Stimulated activated CD4-positive, alpha-beta T cell treated with anti-CD3 and anti-CD28 coated beads, TNF-alpha, amount 100 ng/mL, for 1 hour (primary cell): ENCODE results near the gene YWHAB.
"Not testable (repeated sequence)": the region's sequence is repeated elsewhere in the genome, so short reads cannot be mapped to it uniquely, and the experiment has no call there.

Experiments
- DNase-seq, 3 donors: peaks; one replicate each; pipeline ENCODE4 v3.0.0-alpha.2; 2020; ENCODE audit warnings: low read depth in 3 of 3, low spot score in 1 of 3

The YWHAB gene

DNA sequence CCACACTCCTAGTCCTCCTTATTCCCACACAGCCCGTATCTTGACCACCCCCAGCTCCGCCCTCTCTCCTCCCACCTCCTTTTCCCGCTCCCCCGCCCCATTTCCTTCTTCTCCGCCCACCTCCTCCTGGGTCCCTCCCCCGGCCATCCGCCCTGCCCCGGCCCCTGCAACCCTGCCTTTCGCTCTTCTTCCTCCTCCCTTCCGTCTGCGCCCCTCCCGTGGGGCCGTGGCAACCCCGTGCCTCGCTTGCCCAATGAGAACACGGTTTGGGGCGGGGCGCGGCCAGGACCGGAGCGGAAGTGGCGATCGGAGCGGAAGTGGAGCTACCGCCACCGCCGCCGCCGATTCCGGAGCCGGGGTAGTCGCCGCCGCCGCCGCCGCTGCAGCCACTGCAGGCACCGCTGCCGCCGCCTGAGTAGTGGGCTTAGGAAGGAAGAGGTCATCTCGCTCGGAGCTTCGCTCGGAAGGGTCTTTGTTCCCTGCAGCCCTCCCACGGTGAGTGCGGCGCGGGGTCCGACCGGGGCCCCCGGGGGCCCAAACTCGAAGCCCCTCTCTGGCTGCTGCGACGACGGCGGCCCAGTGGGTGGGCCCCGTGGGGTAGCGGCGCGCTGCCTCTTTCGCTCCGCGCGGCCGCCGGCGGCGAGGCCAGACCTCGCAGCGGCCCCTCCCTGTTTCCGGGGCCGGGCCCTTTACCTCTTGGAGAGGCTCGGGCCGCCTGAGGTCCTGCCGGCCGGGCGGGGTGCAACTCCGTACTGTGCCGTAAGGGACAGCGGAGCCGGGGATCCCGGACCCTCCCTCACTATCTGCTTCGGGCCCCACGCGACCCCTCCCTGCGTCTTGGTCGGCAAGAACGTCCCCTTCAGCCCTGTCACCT is at the start of gene YWHAB:
TSS of gene YWHAB (plus strand) at position 314 of the 874 bp plus-strand sequence. CDS start 15,829 bp downstream, outside the sequence.
- peak; percentile 92 to 97 (median 92) for DNase-seq

DNA sequence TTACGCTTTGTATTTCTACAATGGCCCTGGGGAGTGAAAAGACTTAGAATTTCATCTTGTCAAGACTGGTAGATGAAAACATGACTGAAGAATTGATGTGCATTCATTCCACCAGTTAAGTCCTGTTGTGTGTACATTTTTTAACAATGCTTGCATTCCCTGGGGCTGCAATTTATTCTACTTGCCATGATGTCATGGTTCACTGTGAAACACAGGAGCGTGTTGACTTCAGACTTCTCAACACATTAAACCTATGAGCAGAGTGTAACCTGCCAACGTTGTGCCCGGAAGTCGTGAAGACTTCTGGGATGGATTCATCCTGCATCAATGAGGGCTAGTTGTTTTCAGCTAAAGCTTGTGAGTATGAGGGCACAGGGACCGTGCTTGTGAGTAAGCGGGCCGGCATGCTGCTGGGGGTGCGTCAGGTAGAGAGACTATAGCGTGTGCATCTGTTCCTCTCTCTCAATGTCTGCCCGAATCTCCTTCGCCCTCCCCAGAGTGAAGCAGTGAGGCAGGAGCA is 48.8 kb upstream of the YWHAB start:
- DNase-seq: no peak

DNA sequence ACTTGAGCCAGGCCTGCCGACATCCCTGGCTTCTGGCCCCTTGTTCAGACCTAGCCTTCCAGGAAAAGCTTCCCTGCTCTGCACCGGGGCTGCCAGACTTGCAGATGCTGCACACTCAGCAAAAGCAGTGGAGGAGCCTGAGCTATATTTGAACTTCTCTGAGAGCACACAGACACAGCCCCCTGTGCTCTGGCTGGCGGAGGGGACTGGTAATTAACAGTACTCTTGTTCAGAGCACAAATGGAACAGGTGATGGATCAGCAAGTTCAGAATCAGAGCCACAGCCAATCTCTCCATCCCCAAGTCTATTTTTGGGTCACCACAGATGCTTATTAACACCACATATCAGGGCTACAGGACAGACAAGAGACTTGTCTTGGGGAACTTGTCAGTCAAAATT is 47.6 kb upstream of the YWHAB start:
- DNase-seq: no peak

DNA sequence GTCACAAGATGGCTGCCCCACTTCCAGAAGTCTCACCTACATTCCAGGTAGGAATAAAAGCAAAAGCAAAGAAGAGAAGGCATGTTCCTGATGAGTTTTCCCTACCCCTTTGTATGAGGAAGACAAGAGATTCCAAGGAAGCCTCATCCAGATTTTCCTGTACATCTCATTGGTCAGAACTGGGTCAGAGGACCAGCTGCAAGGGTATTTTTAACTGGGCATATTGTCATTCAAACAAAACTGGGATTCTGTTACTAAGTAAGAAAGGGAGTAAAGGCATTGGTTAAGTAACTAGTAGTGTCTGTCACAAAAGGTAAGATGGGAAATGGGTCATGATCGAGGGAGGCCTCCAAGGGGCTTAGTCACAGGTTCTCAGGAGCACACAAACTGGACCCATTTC is 47.0 kb upstream of the YWHAB start:
- no peak for DNase-seq

DNA sequence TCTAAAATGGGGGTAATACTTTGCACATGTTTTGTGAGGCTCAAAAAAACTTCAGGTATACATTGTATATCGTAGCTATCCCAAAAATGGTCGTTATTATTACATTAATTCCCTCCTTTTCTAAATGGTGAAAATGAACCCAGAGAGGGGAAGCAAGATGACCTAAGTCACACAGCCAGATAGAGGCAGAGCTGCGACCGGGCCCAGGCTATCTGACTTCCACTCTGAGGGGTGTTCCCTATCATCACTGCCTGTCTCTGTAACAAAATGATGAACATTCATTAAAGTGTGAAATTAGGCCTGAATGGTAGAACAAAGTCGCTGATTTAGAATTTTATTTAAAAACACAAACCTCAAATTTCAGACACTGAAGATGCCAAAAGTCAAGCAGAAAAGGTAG is 46.0 kb upstream of the YWHAB start:
- DNase-seq: no peak

DNA sequence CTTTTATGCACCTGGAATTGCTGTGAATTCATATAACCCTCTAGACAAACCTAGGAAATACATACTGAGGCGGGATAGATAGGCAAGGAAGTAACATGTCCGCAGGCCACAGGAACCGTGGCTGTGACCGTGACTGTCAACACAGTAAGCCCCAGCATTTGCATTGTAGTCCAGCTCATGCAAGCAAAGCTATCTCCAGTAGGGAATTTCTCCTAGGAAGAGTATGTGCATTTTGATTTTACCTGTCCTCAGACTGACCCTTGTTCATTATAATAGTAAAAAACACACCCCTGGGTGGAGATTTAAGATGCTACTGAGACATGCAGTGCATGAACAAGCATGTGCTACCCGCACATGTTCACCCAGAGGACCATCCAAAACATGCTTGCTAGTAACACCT is 44.7 kb upstream of the YWHAB start:
- DNase-seq: no peak

DNA sequence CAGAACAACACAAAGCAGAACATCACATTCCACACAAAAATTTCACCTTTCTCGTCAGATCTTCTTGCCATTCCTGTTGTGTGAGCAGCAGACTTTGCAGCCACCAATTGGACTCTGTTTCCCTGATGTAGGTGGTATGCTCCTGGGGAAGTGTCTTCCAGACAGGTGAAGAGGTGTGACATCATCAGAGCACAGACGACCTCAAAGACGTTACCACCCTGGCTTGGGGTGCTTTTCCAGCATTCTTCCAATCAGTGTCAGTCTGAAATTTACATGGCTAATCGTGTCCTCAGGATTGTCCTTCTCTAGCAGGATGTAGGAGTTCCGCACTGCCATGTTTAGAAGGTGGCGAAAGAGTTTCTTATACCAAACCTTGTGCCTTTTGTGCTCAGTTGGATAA is 43.5 kb upstream of the YWHAB start:
- no peak for DNase-seq

DNA sequence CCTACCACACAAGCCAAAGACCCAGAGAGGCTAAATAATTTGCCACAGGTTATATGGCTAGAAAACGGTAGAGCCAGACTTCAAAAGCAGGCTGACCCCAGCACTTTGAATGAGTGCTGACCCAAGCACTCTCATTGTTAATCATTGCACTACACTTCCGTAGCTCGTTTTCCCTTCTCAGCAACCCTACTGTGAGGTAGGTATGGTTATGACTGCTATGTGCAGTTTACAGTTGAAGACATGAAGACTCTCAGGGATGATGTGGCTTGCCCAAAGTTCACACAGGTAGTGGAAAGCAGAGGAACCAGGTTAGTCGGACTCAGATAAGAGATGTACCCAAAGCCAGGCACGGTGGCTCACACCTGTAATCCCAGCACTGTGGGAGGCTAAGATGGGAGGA is 41.6 kb upstream of the YWHAB start:
- DNase-seq: no peak

DNA sequence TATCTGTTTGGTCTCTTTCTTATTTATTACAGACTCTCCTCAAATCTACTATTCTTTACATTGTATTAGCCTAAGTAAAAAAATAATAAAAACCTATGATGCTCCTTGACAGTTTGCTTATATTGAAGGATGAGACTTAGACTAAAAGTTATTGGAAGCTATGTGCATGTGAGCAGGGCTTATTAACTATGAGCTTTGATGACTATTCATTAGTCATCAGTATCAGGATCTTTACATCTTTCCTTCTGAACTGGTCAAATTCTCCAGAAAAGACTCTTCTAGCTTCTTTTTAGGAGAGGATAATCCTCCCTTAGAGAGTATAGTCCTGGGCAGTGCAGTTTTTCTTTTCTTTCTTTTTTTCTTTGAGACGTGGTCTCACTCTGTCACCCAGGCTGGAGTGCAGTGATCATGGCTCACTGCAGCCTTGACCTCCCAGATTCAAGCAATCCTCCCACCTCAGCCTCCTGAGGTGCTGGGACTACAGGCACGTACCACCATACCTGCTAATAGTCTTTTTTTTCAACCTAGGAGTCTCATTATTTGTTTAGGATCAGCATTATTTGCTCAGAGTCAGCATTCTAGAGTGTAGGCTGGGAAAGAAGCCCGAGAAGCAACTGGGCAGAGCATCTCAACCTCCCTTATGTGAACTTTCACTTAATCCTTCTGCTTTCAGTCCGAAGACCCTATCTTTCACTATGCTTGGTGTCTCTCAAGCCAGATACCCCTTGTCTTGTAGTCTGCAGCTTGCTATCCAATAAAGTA is 37.1 kb upstream of the YWHAB start:
- DNase-seq: no peak

DNA sequence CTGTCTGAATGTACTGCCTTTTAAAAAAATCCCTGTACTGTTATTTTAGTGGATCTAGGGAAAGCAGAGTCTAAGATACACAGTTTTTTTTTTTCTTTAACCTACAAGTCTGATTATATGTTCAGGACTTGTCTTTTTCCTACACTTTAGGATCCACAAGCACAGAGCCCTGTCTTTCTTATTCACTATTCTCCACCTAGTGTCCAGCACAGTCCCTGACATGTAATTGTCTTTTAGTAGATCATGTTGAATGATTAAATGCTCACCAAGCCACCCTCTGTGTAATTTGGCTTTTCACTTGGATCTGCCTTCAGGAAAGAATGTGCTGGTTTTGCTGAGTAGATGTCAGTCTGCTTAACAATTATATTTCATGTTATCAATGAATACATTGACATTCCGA is 35.8 kb upstream of the YWHAB start:
- DNase-seq: no peak

DNA sequence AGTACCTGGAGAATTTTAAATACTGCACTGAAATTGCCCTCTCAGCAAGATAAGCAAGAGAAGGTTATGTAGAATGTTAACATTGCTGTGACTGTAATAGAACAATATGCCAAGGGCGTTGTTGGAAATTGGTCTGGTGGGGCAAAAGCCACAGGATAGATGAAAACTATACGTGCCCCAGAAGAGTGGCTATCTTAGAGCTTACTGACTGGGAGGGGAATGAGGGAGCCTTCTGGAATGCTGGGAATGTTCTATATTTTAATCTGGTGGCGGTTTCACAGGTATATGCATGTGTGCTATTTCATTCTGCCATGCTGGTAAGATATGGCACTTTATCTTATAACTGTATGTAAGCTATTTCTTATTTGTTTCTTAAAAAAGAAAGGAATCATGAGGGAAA is 35.2 kb upstream of the YWHAB start:
- DNase-seq: no peak

DNA sequence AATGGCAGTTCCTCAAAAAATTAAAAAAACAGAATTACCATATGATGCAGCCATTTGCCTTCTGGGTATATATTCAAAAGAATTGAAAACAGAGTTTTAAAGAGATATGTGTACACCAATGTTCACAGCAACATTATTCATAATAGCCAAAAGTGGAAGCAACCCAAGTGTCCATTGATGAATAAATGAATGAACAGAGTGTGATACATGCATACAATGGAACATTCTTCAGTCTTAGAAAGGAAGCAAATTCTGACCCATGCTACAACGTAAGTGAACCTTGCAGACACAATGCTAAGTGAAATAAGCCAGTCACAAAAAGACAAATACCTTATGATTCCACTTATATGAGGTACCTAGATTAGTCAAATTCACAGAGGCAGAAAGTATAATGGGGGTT is 34.7 kb upstream of the YWHAB start:
- DNase-seq: no peak

DNA sequence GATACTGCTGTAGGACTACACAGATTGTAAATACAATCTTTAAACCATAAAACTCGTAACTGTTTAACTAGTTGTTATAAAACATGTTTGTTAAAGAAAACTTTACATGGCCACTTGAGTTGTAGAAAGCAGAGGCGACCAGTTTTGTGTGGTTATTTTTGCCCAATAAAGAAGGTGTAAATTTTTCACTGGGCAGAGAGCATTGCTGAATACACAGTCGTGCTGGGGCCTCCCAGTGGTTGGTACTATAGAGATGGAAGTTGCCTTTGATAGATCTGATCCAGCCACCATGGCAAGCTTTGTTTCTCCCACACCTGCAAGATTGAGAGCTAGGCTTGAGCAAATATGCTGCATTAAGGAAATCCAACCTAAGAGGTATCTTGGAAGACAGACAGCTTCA is 34.0 kb upstream of the YWHAB start:
- no peak for DNase-seq

DNA sequence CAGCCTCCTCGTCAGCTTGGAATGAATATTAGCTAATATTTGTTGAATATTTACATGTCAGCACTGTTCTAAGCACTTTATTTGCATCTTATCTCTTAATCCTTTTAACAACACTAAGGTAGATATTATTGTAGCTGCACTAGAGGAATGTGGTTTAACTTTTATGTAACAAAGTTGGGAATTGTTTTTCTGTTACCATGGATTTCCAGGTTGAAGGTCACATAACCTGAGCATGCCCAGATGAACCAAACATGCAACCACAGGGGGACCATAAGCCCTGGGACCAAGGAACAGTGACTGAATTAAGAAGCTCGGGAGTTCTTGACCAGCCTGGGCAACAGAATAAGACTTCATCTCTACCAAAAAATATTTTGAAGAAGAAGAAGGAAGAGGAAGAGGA is 29.1 kb upstream of the YWHAB start:
- no peak for DNase-seq

DNA sequence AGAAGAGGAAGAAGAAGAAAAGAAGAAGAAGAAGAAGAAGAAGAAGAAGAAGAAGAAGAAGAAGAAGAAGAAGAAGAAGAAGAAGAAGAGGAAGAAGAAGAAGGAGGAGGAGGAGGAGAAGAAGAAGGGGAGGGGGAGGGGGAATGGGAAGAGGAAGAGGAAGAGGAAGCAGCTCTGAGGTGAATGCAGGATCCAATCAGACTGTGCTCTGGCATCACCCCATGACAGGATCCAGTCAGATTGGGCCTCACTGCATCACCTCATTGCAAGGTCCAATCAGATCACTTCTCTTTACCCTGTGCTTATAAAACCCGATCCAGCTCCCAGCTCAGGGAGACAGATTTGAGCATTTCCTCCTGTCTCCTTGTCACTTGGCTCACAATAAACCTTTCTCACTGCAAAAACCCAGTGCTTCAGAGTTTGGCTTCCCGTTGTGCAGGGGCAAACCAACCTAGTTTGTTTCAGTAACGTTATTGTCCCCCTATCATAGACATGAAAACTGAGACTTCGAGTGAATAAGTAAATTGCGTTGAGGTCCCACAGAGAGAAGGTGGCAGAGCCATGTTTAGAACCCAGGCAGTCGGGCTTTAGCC is 28.6 kb upstream of the YWHAB start:
- DNase-seq: no peak

DNA sequence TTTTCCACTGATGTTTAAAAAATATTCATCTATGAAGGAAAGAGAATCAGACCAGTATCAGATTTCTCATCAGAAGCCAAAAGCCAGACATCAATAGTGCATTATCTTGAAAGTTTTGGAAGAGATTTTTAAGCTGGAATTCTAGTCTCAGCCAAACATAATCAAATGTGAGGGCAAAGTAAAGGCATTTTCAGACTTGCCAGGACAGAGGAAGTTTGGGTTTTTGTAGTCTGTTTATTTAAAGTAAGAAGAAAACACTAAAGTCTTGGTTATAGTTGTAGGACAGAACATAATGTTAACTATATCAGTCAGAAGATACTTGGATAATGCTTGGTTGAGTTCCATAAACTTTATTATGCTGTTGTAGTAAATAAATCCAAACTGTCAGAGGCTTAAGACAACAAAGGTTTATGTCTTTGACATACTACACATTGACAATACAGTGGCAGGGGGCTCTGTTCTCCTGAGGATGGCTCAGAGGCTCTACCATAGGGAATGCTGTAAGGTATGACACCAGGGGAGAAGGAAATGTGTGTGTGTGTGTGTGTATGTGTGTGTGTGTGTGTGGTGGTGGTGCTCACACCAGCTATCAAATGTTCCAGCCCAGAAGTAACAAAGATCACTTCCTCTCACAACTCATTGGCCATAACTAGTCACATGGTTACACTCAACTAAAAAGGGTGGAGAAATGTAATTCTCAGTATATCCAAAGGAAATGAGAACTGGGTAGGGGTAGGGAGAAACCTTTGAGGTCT is 26.7 kb upstream of the YWHAB start:
- no peak for DNase-seq

DNA sequence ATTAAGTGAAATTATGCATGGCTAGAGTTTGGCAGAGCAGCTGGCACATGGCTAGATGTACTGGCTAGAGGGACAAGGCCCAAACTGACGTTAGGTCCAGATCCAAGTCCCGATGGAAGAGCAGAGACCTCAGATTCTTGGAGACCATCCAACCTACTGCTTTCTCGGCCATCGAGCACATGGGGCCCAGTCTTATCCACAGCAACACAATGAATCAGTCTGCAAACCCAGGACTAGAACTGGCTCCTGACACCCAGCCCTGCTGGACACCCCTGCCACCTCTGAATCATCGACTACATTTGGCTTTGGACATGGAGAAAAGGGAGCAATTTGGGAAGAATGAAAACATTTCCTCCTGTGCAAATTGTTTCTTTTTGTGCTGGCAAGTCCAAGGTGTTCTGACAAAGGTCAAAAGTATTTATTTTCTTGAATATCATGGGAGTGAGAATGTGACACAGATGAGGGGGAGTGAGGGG is 23.9 kb upstream of the YWHAB start:
- no peak for DNase-seq

DNA sequence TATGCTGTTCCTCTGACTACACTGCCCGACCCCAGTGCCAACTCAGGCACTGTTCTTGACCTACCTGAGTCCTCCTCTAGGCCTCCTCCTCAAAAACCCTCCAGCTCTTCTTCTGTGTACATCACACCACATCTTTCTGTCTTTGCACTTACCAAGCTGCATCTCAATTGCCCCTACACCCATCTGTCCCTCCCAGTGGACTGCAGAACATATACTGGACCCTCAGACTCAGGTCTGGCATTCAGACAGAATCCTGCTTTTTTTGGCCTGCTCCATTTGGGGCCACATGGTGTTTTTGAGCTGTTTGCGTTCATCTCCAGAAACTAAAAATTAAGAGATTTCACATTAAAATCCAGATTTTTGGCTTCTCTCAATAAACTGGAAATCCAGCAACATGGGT is 23.2 kb upstream of the YWHAB start:
- DNase-seq: no peak

DNA sequence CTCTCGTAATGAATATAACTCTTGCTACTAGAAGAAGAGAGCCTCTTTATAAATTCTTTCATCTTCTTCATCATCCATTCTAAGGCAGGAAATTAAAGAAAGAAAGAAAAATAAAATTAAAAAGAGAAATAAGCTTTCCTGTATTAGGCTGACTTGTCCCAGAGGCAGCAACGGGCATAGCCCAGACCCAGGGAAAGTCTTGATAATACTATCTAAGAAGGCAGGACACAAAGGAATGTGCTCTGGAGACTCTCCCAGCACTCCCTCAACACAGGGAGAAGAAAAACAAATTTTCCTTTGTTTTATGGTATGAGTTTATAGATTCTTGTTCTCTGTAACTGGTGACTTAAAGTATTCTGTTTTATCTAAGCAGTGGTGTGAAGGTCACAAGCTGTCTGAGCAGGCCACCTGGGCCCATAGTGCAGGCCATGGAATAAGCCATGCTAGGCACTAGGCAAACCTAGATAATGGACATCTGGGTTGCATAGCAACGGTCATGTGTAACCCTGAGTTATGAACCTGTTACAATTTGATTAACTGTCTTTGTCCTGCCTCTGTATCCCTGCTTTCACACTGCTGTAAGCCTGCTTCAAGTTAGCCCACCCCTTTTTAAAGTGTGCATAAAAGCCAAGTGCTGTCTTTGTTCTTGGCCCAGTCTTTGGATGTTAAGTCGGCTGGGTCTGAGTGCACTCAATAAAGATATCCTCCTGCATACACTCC is 22.0 kb upstream of the YWHAB start:
- not testable (repeated sequence) for DNase-seq

DNA sequence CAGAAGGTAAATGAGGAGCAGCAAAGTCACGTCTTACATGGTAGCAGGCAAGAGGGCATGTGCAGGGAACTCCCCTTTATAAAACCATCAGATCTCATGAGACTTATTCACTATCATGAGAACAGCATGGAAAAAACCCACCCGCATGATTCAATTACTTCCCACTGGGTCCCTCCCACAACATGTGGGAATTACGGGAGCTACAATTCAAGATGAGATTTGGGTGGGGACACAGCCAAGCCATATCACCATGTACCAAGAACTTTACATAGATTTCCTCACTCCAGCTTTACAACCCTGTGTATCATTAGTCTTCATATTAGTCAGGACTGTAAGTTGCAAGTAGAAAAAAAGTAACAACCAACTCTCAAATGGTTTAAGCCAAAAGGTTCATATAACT is 21.0 kb upstream of the YWHAB start:
- not testable (repeated sequence) for DNase-seq
